Transverse colon (tissue), 4 donors: ENCODE measurements around the gene KRT84.

Experiments
- EP300 ChIP-seq: sonication (generic); formaldehyde crosslinking; IDR thresholded peaks from one replicate; pipeline ENCODE4 v1.6.1; 2017; ENCODE audit warnings: antibody characterized with exemption, low read depth
- POLR2A ChIP-seq: fragments of 450-650 bp; IDR thresholded peaks from one replicate; pipeline ENCODE4 v1.6.1; 2016; ENCODE audit warnings: antibody characterized with exemption, mild to moderate bottlenecking, moderate library complexity
- POLR2AphosphoS5 ChIP-seq, 3 donors: sonication (generic); formaldehyde crosslinking; IDR thresholded peaks; one replicate each; pipeline ENCODE4 v1.6.1; 2016; ENCODE audit warnings: antibody characterized with exemption in 3 of 3
- TF ChIP-seq, protein P1 (sequence below), 5 experiments: fragments of 200-600 bp in 3 of 5; fragments of 450-650 bp in 2 of 5; sonication (generic) in 3 of 5; IDR thresholded peaks; 1 replicate in 2 of 5; 2 replicates in 3 of 5; pipeline ENCODE4 v1.5.1; 2016 to 2017; ENCODE audit warnings: antibody characterized with exemption in 5 of 5, inconsistent platforms in 3 of 5, mild to moderate bottlenecking in 2 of 5, moderate library complexity in 1 of 5

GRCh38 chr12:52344111-52344510, 41.3 kb downstream of the KRT84 start:
- TF ChIP-seq POLR2A (no peak), POLR2AphosphoS5 (IDR thresholded peaks at IDR 0.05) (no peak), EP300 (no peak)
- TF ChIP-seq, protein P1, sequence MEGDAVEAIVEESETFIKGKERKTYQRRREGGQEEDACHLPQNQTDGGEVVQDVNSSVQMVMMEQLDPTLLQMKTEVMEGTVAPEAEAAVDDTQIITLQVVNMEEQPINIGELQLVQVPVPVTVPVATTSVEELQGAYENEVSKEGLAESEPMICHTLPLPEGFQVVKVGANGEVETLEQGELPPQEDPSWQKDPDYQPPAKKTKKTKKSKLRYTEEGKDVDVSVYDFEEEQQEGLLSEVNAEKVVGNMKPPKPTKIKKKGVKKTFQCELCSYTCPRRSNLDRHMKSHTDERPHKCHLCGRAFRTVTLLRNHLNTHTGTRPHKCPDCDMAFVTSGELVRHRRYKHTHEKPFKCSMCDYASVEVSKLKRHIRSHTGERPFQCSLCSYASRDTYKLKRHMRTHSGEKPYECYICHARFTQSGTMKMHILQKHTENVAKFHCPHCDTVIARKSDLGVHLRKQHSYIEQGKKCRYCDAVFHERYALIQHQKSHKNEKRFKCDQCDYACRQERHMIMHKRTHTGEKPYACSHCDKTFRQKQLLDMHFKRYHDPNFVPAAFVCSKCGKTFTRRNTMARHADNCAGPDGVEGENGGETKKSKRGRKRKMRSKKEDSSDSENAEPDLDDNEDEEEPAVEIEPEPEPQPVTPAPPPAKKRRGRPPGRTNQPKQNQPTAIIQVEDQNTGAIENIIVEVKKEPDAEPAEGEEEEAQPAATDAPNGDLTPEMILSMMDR (IDR thresholded peaks at IDR 0.05), result no peak
